Loucy (cell line): ENCODE data around the gene PCDHB16.
"Not testable (repeated sequence)": the region's sequence is repeated elsewhere in the genome, so short reads cannot be mapped to it uniquely, and the experiment has no call there.

ENCODE experiments used
- H2AFZ ChIP-seq: fragments of 200-600 bp; sonication (generic); 2 replicates; pipeline ENCODE4 v1.6.0; 2016; ENCODE audit warnings: antibody characterized with exemption, mild to moderate bottlenecking, low read length, moderate library complexity
- H3F3A ChIP-seq: fragments of 200-600 bp; 2 replicates; pipeline ENCODE4 v1.6.0; 2016; ENCODE audit warnings: antibody characterized with exemption, low read depth, mild to moderate bottlenecking
- H3K27me3 ChIP-seq: fragments of 200-600 bp; sonication (generic); 2 replicates; pipeline ENCODE4 v1.6.1; 2014; ENCODE audit warnings: low read length, mild to moderate bottlenecking; ENCODE audit not compliant: insufficient read depth, poor library complexity, severe bottlenecking
- H3K36me3 ChIP-seq: fragments of 200-600 bp; sonication (generic); 2 replicates; pipeline ENCODE4 v1.6.1; 2016; ENCODE audit warnings: low read length; ENCODE audit not compliant: insufficient read depth
- H3K4me1 ChIP-seq: fragments of 200-600 bp; sonication (generic); 2 replicates; pipeline ENCODE4 v1.5.1; 2014; ENCODE audit warnings: low read length, mild to moderate bottlenecking; ENCODE audit not compliant: insufficient read depth, poor library complexity, severe bottlenecking
- H3K4me2 ChIP-seq: fragments of 200-600 bp; sonication (generic); 2 replicates; pipeline ENCODE4 v1.6.0; 2014; ENCODE audit warnings: antibody characterized with exemption, low read length, low read depth, mild to moderate bottlenecking; ENCODE audit not compliant: poor library complexity, severe bottlenecking
- H3K4me3 ChIP-seq: fragments of 200-600 bp; sonication (generic); 2 replicates; pipeline ENCODE4 v1.5.1; 2014; ENCODE audit warnings: low read length, mild to moderate bottlenecking, mixed read lengths; ENCODE audit not compliant: poor library complexity, severe bottlenecking
- H3K79me2 ChIP-seq: fragments of 200-600 bp; sonication (generic); 2 replicates; pipeline ENCODE4 v1.6.1; 2014; ENCODE audit warnings: low read length; ENCODE audit not compliant: insufficient read depth
- H3K9ac ChIP-seq: fragments of 200-600 bp; sonication (generic); 2 replicates; pipeline ENCODE4 v1.6.0; 2014; ENCODE audit warnings: mild to moderate bottlenecking, low read depth, low read length, moderate library complexity; ENCODE audit not compliant: poor library complexity, severe bottlenecking
- H3K9me2 ChIP-seq: fragments of 200-600 bp; sonication (generic); replicated peaks from 2 replicates; pipeline ENCODE4 v1.6.1; 2016; ENCODE audit warnings: low read depth, low read length, mixed read lengths
- H3K9me3 ChIP-seq: fragments of 200-600 bp; sonication (generic); 2 replicates; pipeline ENCODE4 v1.6.1; 2014; ENCODE audit warnings: mild to moderate bottlenecking, antibody characterized with exemption, low read length, low read depth; ENCODE audit not compliant: insufficient read depth
- H4K20me1 ChIP-seq: fragments of 200-600 bp; sonication (generic); 2 replicates; pipeline ENCODE4 v1.6.0; 2014; ENCODE audit warnings: antibody characterized with exemption, low read length, mild to moderate bottlenecking; ENCODE audit not compliant: insufficient read depth, poor library complexity, severe bottlenecking
- EZH2phosphoT487 ChIP-seq: fragments of 200-600 bp; IDR thresholded peaks from 2 replicates; pipeline ENCODE4 v1.6.1; 2018; ENCODE audit warnings: antibody characterized with exemption, mild to moderate bottlenecking, moderate library complexity, borderline replicate concordance
- TF ChIP-seq, protein P1 (sequence below): fragments of 200-600 bp; sonication (generic); conservative IDR thresholded peaks from 2 replicates; pipeline ENCODE4 v1.5.1; 2014; ENCODE audit warnings: mild to moderate bottlenecking, antibody characterized with exemption, low read length

The PCDHB16 gene

DNA sequence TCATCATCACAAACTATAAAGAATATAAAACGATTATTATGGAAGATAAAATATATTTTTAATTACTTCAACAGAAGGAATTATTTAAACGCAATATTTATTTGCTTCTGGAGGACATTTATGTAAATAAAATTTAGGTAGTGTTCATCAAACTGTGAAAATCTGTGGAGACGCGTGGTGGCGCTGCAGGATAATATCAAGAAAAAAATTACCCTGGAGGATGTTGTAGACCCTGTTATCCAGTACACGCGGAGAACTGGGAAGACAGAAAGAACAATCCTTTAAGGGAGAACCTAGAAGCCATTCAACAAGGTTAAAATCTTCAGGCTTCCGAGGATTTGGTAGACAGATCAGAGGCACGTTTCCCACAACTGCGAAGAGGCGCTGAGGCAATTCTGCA is 26.3 kb downstream of the PCDHB16 start, which contains the start of gene PCDHB12:
TSS of gene PCDHB12 (plus strand) at position 242 of the 400 bp plus-strand sequence. CDS start 189 bp downstream, outside the sequence.
- H4K20me1 ChIP-seq, result no peaks in the 10 kb centered on the region
- no peaks in the 10 kb centered on the region for H3K4me1 ChIP-seq
- H3K4me3 ChIP-seq, result no peak within 1 kb of the TSS
- H2AFZ ChIP-seq, result no peak within 1 kb of the TSS
- H3K27me3 ChIP-seq, result no peaks in the 10 kb centered on the region
- no peak within 1 kb of the TSS for H3K9ac ChIP-seq
- TF ChIP-seq EZH2phosphoT487, result no peak
- TF ChIP-seq, protein P1, sequence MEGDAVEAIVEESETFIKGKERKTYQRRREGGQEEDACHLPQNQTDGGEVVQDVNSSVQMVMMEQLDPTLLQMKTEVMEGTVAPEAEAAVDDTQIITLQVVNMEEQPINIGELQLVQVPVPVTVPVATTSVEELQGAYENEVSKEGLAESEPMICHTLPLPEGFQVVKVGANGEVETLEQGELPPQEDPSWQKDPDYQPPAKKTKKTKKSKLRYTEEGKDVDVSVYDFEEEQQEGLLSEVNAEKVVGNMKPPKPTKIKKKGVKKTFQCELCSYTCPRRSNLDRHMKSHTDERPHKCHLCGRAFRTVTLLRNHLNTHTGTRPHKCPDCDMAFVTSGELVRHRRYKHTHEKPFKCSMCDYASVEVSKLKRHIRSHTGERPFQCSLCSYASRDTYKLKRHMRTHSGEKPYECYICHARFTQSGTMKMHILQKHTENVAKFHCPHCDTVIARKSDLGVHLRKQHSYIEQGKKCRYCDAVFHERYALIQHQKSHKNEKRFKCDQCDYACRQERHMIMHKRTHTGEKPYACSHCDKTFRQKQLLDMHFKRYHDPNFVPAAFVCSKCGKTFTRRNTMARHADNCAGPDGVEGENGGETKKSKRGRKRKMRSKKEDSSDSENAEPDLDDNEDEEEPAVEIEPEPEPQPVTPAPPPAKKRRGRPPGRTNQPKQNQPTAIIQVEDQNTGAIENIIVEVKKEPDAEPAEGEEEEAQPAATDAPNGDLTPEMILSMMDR, result no peak
- H3K36me3 ChIP-seq, result no peaks in the 10 kb centered on the region
- H3K4me2 ChIP-seq, result no peak within 1 kb of the TSS
- no peaks in the 10 kb centered on the region for H3F3A ChIP-seq
- H3K79me2 ChIP-seq, result no peaks in the 10 kb centered on the region
- H3K9me3 ChIP-seq, result no peaks in the 10 kb centered on the region
- no peaks in the 10 kb centered on the region for H3K9me2 ChIP-seq

DNA sequence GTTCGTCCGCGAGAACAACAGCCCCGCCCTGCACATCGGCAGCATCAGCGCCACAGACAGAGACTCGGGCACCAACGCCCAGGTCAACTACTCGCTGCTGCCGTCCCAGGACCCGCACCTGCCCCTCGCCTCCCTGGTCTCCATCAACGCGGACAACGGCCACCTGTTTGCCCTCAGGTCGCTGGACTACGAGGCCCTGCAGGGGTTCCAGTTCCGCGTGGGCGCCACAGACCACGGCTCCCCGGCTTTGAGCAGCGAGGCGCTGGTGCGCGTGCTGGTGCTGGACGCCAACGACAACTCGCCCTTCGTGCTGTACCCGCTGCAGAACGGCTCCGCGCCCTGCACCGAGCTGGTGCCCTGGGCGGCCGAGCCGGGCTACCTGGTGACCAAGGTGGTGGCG is 28.1 kb downstream of the PCDHB16 start:
- not testable (repeated sequence) for H3K9me3 ChIP-seq, H3F3A ChIP-seq, H3K4me3 ChIP-seq, H4K20me1 ChIP-seq, H3K4me1 ChIP-seq, H3K36me3 ChIP-seq, H3K27me3 ChIP-seq, H3K79me2 ChIP-seq, H2AFZ ChIP-seq, H3K9me2 ChIP-seq, H3K9ac ChIP-seq, H3K4me2 ChIP-seq

DNA sequence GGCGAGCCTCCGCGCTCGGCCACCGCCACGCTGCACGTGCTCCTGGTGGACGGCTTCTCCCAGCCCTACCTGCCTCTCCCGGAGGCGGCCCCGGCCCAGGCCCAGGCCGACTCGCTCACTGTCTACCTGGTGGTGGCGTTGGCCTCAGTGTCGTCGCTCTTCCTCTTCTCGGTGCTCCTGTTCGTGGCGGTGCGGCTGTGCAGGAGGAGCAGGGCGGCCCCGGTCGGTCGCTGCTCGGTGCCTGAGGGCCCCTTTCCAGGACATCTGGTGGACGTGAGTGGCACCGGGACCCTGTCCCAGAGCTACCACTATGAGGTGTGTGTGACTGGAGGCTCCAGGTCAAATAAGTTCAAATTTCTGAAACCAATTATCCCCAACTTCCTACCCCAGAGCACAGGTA is 28.7 kb downstream of the PCDHB16 start:
- H3K9ac ChIP-seq, H2AFZ ChIP-seq, H3K9me3 ChIP-seq, H3K9me2 ChIP-seq, H3K79me2 ChIP-seq, H3K4me2 ChIP-seq, H4K20me1 ChIP-seq, H3K4me3 ChIP-seq, H3K4me1 ChIP-seq, H3K36me3 ChIP-seq, H3K27me3 ChIP-seq, H3F3A ChIP-seq: not testable (repeated sequence)

DNA sequence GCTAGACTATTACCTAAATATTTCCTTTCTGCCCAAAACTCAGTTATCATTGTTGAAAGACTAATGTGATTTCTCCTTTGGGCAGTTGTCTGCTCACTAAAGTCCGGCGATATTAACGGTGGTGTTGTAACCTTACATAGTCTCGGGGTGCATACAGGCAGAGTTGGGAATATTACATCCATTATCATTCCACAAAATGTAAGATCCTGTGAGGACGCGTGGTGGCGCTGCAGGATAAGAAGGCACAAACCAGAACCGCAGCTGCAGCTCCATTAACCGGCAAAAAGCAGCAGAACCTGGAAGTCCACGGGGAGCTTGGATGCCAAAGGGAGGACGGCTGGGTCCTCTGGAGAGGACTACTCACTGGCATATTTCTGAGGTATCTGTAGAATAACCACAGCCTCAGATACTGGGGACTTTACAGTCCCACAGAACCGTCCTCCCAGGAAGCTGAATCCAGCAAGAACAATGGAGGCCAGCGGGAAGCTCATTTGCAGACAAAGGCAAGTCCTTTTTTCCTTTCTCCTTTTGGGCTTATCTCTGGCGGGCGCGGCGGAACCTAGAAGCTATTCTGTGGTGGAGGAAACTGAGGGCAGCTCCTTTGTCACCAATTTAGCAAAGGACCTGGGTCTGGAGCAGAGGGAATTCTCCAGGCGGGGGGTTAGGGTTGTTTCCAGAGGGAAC is 31.6 kb downstream of the PCDHB16 start, which contains the start of gene PCDHB13:
TSS of gene PCDHB13 (plus strand) at position 264 of the 684 bp plus-strand sequence. CDS start at position 469, 205 bp downstream.
- not testable (repeated sequence) for H2AFZ ChIP-seq, H3K4me1 ChIP-seq, H3K27me3 ChIP-seq, H3K9ac ChIP-seq, H3K4me3 ChIP-seq, H3K36me3 ChIP-seq, H3K4me2 ChIP-seq, H4K20me1 ChIP-seq, H3K9me3 ChIP-seq, H3F3A ChIP-seq, H3K79me2 ChIP-seq, H3K9me2 ChIP-seq

DNA sequence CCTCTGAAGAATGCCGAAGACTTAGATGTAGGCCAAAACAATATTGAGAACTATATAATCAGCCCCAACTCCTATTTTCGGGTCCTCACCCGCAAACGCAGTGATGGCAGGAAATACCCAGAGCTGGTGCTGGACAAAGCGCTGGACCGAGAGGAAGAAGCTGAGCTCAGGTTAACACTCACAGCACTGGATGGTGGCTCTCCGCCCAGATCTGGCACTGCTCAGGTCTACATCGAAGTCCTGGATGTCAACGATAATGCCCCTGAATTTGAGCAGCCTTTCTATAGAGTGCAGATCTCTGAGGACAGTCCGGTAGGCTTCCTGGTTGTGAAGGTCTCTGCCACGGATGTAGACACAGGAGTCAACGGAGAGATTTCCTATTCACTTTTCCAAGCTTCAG is 32.4 kb downstream of the PCDHB16 start:
- H3K9me2 ChIP-seq, H3K4me3 ChIP-seq, H3K27me3 ChIP-seq, H3K4me1 ChIP-seq, H4K20me1 ChIP-seq, H3K9ac ChIP-seq, H3K9me3 ChIP-seq, H3K36me3 ChIP-seq, H2AFZ ChIP-seq, H3K79me2 ChIP-seq, H3F3A ChIP-seq, H3K4me2 ChIP-seq: not testable (repeated sequence)

DNA sequence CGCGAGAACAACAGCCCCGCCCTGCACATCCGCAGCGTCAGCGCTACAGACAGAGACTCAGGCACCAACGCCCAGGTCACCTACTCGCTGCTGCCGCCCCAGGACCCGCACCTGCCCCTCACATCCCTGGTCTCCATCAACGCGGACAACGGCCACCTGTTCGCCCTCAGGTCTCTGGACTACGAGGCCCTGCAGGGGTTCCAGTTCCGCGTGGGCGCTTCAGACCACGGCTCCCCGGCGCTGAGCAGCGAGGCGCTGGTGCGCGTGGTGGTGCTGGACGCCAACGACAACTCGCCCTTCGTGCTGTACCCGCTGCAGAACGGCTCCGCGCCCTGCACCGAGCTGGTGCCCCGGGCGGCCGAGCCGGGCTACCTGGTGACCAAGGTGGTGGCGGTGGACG is 33.3 kb downstream of the PCDHB16 start:
- not testable (repeated sequence) for H3K36me3 ChIP-seq, H2AFZ ChIP-seq, H3K4me1 ChIP-seq, H3K79me2 ChIP-seq, H3K9ac ChIP-seq, H3K9me3 ChIP-seq, H3F3A ChIP-seq, H3K4me3 ChIP-seq, H3K27me3 ChIP-seq, H4K20me1 ChIP-seq, H3K9me2 ChIP-seq, H3K4me2 ChIP-seq

DNA sequence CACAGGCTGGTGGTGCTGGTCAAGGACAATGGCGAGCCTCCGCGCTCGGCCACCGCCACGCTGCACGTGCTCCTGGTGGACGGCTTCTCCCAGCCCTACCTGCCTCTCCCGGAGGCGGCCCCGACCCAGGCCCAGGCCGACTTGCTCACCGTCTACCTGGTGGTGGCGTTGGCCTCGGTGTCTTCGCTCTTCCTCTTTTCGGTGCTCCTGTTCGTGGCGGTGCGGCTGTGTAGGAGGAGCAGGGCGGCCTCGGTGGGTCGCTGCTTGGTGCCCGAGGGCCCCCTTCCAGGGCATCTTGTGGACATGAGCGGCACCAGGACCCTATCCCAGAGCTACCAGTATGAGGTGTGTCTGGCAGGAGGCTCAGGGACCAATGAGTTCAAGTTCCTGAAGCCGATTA is 33.8 kb downstream of the PCDHB16 start:
- H3K79me2 ChIP-seq, result not testable (repeated sequence)

More for the DNA sequence above, 33.8 kb downstream of the PCDHB16 start:
- H3K9ac ChIP-seq, H3K4me1 ChIP-seq, H3K4me2 ChIP-seq, H3K9me3 ChIP-seq, H3K27me3 ChIP-seq, H4K20me1 ChIP-seq, H2AFZ ChIP-seq, H3F3A ChIP-seq, H3K9me2 ChIP-seq, H3K36me3 ChIP-seq, H3K4me3 ChIP-seq: not testable (repeated sequence)
